Measurements from ENCODE around the gene GTSE1.

DNA sequence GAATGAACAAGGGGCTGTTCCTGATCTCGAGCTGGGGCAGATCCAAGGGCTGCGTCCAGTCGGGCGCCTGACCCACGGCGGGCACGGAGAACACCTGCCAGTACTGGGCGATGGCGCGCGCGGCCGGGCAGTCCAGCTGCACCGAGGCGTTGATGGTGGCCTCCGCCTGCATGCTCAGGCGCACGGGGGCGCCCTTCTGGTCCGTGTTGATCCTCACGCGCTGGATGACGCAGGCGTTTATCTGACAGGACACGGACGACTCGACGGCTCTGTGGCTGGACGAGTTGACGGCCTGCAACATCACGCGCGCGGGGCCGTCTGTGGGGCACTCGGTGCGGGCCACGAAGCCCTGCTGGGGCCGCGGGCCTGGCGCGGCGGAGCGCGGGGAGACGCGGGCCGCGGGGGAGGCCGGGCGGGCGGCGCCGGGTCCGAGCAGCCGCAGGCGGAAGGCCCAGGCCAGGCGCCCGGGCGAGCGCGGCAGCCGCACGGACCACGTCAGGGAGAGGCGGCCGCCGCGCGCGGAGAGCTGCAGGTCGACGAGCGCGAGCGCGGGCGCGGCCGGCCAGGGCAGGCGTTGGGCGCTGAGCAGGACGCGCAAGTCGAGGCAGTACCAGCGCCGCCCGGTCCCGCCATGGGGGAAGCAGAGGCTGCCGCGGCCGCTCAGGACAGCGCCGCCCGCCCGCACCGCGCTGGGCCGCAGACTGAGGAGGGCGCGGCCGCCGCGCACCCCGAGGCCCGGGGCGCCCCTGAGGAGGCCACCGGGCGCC is 34.0 kb upstream of the GTSE1 start:
- TF ChIP-seq POLR2A (IDR thresholded peaks at IDR 0.05) = no peak
- TF ChIP-seq, protein P1, sequence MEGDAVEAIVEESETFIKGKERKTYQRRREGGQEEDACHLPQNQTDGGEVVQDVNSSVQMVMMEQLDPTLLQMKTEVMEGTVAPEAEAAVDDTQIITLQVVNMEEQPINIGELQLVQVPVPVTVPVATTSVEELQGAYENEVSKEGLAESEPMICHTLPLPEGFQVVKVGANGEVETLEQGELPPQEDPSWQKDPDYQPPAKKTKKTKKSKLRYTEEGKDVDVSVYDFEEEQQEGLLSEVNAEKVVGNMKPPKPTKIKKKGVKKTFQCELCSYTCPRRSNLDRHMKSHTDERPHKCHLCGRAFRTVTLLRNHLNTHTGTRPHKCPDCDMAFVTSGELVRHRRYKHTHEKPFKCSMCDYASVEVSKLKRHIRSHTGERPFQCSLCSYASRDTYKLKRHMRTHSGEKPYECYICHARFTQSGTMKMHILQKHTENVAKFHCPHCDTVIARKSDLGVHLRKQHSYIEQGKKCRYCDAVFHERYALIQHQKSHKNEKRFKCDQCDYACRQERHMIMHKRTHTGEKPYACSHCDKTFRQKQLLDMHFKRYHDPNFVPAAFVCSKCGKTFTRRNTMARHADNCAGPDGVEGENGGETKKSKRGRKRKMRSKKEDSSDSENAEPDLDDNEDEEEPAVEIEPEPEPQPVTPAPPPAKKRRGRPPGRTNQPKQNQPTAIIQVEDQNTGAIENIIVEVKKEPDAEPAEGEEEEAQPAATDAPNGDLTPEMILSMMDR (IDR thresholded peaks at IDR 0.05) = peak in 2 of 7 experiments; percentile 3 to 15
